HG03280 (cell line): ENCODE measurements around the gene ABCC1.
"Not testable (repeated sequence)": the region's sequence is repeated elsewhere in the genome, so short reads cannot be mapped to it uniquely, and the experiment has no call there.

Source experiments
- ATAC-seq: cut with Tn5 transposase; IDR thresholded peaks from one replicate; pipeline ENCODE4 v1.9.1; 2021; ENCODE audit warnings: mild to moderate bottlenecking, moderate library complexity; ENCODE audit not compliant: unreplicated experiment

The ABCC1 gene

GRCh38 chr16:15949210-15950160, at the start of gene ABCC1:
ABCC1 (plus strand) TSS chr16:15949616; CDS start chr16:15949752, 136 bp downstream.
- ATAC-seq: peak; percentile 66

GRCh38 chr16:15900357-15900756, 49.1 kb upstream of the ABCC1 start:
- ATAC-seq: no peak

GRCh38 chr16:15900901-15901500, 48.4 kb upstream of the ABCC1 start:
- no peak for ATAC-seq

- ATAC-seq: no peak
These were observed 45.5 kb upstream of the ABCC1 start for GRCh38 chr16:15903960-15904359.

GRCh38 chr16:15906439-15906838, 43.0 kb upstream of the ABCC1 start:
- no peak for ATAC-seq

- peak; percentile 99 for ATAC-seq
These were observed 41.4 kb upstream of the ABCC1 start for GRCh38 chr16:15907863-15908478.

GRCh38 chr16:15911198-15911597, 38.2 kb upstream of the ABCC1 start:
- no peak for ATAC-seq

GRCh38 chr16:15913046-15913698, 36.2 kb upstream of the ABCC1 start:
- no peak for ATAC-seq

- no peak for ATAC-seq
These were observed 33.8 kb upstream of the ABCC1 start for GRCh38 chr16:15915555-15916081.

GRCh38 chr16:15916323-15916722, 33.1 kb upstream of the ABCC1 start:
- ATAC-seq: no peak

- not testable (repeated sequence) for ATAC-seq
These were observed 31.1 kb upstream of the ABCC1 start for GRCh38 chr16:15918314-15918713.

- no peak for ATAC-seq
These were observed 30.1 kb upstream of the ABCC1 start for GRCh38 chr16:15919331-15919730.

- ATAC-seq: no peak
These were observed 24.4 kb upstream of the ABCC1 start for GRCh38 chr16:15924996-15925395.

- no peak for ATAC-seq
These were observed 23.8 kb upstream of the ABCC1 start for GRCh38 chr16:15925631-15926030.

- no peak for ATAC-seq
These were observed 20.9 kb upstream of the ABCC1 start for GRCh38 chr16:15928261-15929104.

GRCh38 chr16:15932939-15933338, 16.5 kb upstream of the ABCC1 start:
- ATAC-seq: no peak

GRCh38 chr16:15933781-15934180, 15.6 kb upstream of the ABCC1 start:
- no peak for ATAC-seq

- ATAC-seq: no peak
These were observed 14.4 kb upstream of the ABCC1 start for GRCh38 chr16:15934991-15935390.

- not testable (repeated sequence) for ATAC-seq
These were observed 12.6 kb upstream of the ABCC1 start for GRCh38 chr16:15936809-15937208.
